Osteocyte (in vitro differentiated cells): ENCODE results near the gene ZNF473. TPM values are rescaled to one million over a fixed set of nuclear protein-coding genes. Genes with fewer than 3 reads are reported as not detected.

Experiments used
- DNase-seq: peaks from one replicate; pipeline ENCODE4 v3.0.0; 2021; ENCODE audit warnings: mixed read lengths; ENCODE audit not compliant: unreplicated experiment; ENCODE audit errors: extremely low spot score
- H3K27ac Mint-ChIP-seq: one replicate; pipeline ENCODE4 v1.8.0; 2021; ENCODE audit warnings: mild to moderate bottlenecking, mixed read lengths; ENCODE audit not compliant: unreplicated experiment
- H3K27me3 Mint-ChIP-seq: one replicate; pipeline ENCODE4 v1.8.0; 2021; ENCODE audit warnings: mixed read lengths; ENCODE audit not compliant: unreplicated experiment
- H3K36me3 Mint-ChIP-seq: one replicate; pipeline ENCODE4 v1.8.0; 2021; ENCODE audit warnings: mixed read lengths; ENCODE audit not compliant: unreplicated experiment
- H3K4me1 Mint-ChIP-seq: one replicate; pipeline ENCODE4 v1.8.0; 2021; ENCODE audit warnings: mixed read lengths; ENCODE audit not compliant: unreplicated experiment
- H3K4me3 Mint-ChIP-seq: one replicate; pipeline ENCODE4 v1.8.0; 2021; ENCODE audit warnings: mild to moderate bottlenecking, moderate library complexity, mixed read lengths; ENCODE audit not compliant: unreplicated experiment
- H3K9me3 Mint-ChIP-seq: one replicate; pipeline ENCODE4 v1.8.0; 2021; ENCODE audit warnings: mixed read lengths; ENCODE audit not compliant: unreplicated experiment
- total RNA-seq: library from RNA; stranded (reverse); gene quantifications from 2 replicates; pipeline ENCODE4 v1.2.1, GENCODE V29; 2021
- TF ChIP-seq, protein P1 (sequence below): fragments of 200-600 bp; sonication (generic); IDR thresholded peaks from 2 replicates; pipeline ENCODE4 v1.5.0; 2021; ENCODE audit warnings: antibody characterized with exemption, mild to moderate bottlenecking, moderate library complexity

The ZNF473 gene
- total RNA-seq, 1 donor from 2014 or later = 9.8 TPM

DNA sequence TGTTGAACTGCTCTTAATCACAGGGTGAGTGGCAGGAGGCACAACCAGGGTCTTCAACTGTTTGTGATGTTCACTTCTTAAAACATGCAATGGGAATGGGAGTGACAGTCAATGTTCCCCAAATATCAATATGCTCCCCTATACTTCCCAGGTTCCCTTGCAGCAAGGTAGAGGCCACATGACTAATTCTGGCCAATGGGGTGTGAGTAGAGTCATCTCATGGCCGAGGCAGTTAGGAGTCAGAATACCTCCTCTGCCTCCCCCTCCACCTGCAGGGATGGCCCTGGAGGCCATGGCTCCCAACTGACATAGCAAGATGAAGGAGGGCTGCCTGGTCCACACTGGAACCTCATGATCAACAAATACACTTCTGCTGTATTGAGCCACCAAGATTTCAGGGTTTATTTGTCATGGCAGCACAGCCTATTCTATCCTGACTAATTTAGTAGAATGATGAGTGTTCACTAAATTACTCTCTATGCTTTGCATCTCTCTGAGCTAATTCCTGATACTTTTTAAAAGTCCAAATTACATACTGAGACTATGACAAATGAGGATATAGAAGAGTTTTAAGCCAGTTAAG, 9.5 kb upstream of the ZNF473 start:
- DNase-seq = no peak
- peaks cover 36% of the 10 kb centered on the region for H3K36me3 Mint-ChIP-seq

DNA sequence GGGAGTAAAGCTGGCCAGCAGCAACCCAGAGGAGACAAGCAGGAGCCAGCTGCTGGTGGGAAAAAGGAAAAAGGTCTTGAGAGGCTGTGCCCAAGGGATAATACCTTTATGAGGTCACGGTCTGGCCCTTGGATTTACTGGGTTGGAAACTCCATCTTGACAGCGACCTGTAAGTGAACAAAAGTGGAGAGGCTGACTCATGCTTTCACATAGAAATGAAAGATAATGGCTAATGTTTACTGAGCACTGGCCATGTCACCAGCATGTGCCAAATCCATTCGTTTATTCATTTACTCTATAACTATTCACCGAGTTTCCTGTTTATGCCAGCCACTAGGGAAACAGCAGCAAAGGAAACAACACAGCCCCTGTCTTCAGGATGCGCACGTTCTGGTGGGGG, 5.3 kb upstream of the ZNF473 start:
- Mint-ChIP-seq H3K36me3 (peaks cover 18% of the 10 kb centered on the region), H3K27me3 (no peaks in the 10 kb centered on the region), H3K27ac (no peak overlapping the region), H3K4me1 (peaks cover 11% of the 10 kb centered on the region), H3K9me3 (no peaks in the 10 kb centered on the region), H3K4me3 (no peak overlapping the region)
- no peak for DNase-seq
- TF ChIP-seq, protein P1, sequence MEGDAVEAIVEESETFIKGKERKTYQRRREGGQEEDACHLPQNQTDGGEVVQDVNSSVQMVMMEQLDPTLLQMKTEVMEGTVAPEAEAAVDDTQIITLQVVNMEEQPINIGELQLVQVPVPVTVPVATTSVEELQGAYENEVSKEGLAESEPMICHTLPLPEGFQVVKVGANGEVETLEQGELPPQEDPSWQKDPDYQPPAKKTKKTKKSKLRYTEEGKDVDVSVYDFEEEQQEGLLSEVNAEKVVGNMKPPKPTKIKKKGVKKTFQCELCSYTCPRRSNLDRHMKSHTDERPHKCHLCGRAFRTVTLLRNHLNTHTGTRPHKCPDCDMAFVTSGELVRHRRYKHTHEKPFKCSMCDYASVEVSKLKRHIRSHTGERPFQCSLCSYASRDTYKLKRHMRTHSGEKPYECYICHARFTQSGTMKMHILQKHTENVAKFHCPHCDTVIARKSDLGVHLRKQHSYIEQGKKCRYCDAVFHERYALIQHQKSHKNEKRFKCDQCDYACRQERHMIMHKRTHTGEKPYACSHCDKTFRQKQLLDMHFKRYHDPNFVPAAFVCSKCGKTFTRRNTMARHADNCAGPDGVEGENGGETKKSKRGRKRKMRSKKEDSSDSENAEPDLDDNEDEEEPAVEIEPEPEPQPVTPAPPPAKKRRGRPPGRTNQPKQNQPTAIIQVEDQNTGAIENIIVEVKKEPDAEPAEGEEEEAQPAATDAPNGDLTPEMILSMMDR = no peak

More for the DNA sequence above, 9.5 kb upstream of the ZNF473 start:
- Mint-ChIP-seq H3K27ac (no peak overlapping the region), H3K27me3 (no peaks in the 10 kb centered on the region), H3K9me3 (no peaks in the 10 kb centered on the region), H3K4me3 (no peak overlapping the region), H3K4me1 (no peaks in the 10 kb centered on the region)
- TF ChIP-seq, protein P1 = no peak

DNA sequence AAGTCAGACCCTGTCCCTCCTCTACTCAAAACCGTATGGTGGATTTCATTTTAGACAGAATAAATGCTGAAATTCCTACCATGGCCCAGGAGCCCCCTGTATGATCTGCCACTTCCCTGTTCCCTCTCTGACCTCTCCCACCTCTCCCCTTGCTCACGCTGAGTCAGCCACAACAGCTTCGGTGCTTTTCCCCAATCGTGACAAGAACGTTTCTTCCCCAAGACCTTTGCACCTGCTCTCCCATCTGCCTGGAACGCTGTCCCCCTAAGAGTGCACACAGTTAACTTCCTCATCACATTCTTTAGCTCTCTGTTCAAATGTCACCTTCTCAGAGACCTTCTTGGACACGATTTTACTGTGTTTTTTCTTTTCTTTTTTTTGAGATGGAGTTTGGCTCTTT, 3.0 kb upstream of the ZNF473 start:
- Mint-ChIP-seq H3K4me3 (no peak overlapping the region), H3K27me3 (no peaks in the 10 kb centered on the region), H3K9me3 (no peaks in the 10 kb centered on the region)

DNA sequence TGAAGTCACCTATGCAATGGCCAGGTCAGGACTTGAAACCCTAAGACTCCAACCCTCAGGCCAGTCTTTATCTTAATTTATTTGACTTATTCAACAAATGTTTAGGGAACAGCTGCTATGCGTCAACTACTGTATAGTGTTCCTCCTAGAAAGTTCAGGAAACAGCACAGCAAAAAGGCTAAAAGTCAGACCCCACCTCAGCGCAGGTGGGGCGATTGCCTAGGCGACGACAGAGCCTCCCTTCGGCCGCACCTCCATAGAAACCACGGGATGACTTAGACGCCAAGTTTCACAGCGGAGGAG, 1.1 kb upstream of the ZNF473 start:
- peaks cover 27% of the 10 kb centered on the region for H3K4me1 Mint-ChIP-seq
- H3K27me3 Mint-ChIP-seq = no peaks in the 10 kb centered on the region
- H3K36me3 Mint-ChIP-seq = no peaks in the 10 kb centered on the region
- TF ChIP-seq, protein P1 = no peak
- peak overlapping the region; percentile 100 for H3K4me3 Mint-ChIP-seq
- H3K9me3 Mint-ChIP-seq = no peaks in the 10 kb centered on the region
- H3K27ac Mint-ChIP-seq = peak overlapping the region; percentile 100
- no peak for DNase-seq

More for the DNA sequence above, 3.0 kb upstream of the ZNF473 start:
- H3K36me3 Mint-ChIP-seq = peaks cover 5% of the 10 kb centered on the region
- TF ChIP-seq, protein P1 = no peak
- H3K4me1 Mint-ChIP-seq = peaks cover 27% of the 10 kb centered on the region
- H3K27ac Mint-ChIP-seq = no peak overlapping the region
- no peak for DNase-seq

DNA sequence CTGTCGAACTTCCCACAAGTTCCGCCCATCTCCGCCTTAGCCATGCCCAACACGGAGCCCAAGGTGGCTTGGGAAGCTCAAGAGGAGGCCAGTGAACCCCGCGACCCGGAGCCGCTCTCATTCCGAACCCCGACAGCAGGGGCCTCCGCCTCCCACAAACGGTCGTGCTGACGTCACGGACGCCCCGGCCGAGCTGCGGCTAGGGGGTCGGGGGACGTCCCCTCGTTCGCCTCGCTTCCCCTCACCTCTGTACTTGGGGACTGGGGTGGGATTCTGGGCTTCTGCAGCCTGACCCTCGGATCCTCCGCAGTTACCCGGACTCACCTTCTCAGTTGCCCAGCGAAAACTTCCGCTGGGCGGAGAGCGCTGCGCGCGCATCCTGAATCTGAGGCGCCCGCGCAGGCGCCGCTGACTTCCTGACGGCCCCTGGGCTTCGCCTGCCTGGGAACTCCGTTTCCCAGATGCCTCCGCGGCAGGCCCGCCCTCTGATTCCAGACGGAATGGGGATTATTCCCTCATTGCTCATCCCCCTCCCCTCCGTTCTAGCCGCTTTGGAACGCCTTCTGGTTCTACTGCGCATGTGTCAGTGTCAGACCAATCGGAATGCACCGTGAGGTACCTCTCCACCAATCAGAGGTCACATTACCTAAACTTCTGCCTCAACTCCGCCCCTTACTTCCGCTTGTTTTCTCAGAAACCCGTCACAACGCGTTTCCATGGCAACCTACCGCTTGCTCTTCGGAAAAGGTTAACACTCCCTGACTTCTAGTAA, 597 bp upstream of the ZNF473 start, which contains the start of gene VRK3:
TSS of gene VRK3 (minus strand) at position 351 of the 772 bp plus-strand sequence. CDS start 9,210 bp downstream, outside the sequence.
- Mint-ChIP-seq H3K27me3 (no peaks in the 10 kb centered on the region), H3K4me1 (peaks cover 27% of the 10 kb centered on the region), H3K4me3 (peak within 1 kb of the TSS; percentile 100), H3K36me3 (no peaks in the 10 kb centered on the region), H3K9me3 (no peaks in the 10 kb centered on the region), H3K27ac (peak within 1 kb of the TSS; percentile 100)
- peak; percentile 100 for DNase-seq
- TF ChIP-seq, protein P1 = peak; percentile 10
